ENCODE measurements around the gene TBRG1.

Gene TBRG1

DNA sequence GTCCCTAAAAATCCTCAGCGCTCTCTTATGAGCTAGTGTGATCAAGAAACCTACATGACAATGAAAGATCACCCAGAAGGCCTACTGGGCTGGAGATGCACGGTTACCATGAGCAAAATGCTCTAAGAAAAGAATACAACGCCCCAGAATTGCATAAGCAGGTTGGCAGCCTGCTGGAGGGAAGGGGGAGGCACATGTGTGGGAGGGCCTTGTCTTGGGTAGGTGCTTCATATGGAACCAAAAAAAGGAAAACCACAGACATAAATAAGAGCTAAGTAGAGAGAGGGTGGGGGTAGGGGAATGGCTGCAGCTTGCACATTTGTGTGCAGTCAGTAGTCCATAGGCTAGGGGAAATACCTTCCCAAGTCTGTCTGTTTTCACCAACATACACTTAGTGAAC lies 48.1 kb downstream of the TBRG1 start:
- TF ChIP-seq, protein P1, sequence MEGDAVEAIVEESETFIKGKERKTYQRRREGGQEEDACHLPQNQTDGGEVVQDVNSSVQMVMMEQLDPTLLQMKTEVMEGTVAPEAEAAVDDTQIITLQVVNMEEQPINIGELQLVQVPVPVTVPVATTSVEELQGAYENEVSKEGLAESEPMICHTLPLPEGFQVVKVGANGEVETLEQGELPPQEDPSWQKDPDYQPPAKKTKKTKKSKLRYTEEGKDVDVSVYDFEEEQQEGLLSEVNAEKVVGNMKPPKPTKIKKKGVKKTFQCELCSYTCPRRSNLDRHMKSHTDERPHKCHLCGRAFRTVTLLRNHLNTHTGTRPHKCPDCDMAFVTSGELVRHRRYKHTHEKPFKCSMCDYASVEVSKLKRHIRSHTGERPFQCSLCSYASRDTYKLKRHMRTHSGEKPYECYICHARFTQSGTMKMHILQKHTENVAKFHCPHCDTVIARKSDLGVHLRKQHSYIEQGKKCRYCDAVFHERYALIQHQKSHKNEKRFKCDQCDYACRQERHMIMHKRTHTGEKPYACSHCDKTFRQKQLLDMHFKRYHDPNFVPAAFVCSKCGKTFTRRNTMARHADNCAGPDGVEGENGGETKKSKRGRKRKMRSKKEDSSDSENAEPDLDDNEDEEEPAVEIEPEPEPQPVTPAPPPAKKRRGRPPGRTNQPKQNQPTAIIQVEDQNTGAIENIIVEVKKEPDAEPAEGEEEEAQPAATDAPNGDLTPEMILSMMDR (IDR thresholded peaks at IDR 0.05; ENCODE audit: insufficient read depth, missing control alignments), result no peak
- no peak for FAIRE-seq
- DNase-seq (ENCODE audit: insufficient read length, low spot score), result no peak

DNA sequence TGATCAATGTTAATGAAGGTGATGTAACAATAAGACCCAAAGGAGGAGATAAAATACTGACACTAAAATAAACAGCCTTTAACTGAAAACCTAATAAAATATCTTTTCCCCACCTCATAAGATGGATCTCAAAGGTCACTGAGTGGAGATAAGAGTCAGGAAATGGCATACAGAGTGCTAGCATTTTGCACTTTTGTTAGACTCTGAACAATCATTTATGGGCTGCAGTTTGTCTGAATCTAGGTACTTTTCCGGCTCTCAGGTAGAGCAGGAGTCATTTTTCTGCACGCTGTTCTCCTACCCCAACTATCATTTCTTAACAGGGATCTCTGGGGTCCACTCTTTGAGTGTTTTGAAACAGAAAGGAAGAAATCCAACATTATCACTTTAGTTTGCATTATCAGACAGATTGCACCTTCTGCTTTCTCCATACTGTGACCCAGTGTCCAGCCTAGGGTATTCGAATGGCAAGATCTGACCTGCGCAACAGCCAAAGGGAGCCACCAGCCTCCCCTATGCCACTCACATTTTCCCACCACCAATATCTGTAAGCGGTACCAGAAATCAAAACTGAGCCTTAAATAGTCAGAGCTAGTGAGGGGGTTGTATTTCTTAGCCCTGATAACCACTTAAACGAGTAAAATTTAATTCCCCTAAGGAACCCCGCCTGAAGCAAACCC lies 50.0 kb downstream of the TBRG1 start:
- FAIRE-seq, result no peak
- TF ChIP-seq, protein P1 (IDR thresholded peaks at IDR 0.05; ENCODE audit: insufficient read depth, missing control alignments), result no peak
- no peak for DNase-seq (ENCODE audit: insufficient read length, low spot score)

DNA sequence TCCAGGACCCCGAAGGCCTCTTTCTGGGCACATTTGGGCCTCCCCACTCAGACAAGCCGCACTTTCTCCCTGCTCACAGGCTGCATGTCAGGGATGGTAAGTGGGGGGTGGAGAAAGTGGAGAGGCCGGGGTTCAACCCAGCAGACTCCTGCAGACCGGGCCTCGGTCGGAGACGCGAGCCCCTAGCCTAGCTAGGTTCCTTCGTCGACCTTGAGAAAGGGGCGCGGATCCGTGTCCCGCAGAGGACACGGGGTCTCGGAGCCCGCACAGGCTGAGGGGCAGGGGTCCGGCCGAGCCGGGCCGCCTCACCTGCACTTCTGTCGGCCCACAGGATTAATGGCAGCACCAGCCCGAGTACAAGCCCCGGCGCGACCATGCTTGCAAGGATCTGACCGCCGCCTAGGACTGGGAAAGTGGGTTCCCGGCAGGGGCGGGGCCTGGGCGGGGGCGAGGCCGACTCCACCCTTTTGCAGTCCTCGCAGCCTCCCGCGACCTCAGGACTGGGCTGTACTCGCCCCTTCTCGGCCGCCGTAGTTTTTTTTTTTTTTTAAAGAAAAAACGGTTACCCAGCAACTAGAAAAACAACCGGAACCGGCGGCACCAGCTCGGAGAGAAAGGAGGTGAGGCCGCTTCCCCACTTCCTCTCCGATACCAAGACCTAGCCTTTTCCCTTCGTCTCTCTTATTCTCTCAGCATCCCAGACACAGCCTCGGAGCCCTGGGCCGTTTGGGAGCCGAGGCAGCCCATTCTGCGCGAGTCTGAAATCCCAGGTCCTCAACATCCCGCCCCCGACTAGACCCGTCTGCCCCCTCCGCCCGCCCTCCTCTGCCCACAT lies 50.9 kb downstream of the TBRG1 start, which contains the start of the genes SIAE and SPA17:
Gene SIAE, minus strand, starts transcription at position 407 of the 835 bp plus-strand sequence. Its CDS starts 31 bp downstream, at position 376.
Gene SPA17, plus strand, starts transcription at position 572 of the 835 bp plus-strand sequence. CDS start 1,361 bp downstream, outside the sequence.
- DNase-seq (ENCODE audit: insufficient read length, low spot score), result peak; percentile 79
- TF ChIP-seq, protein P1 (IDR thresholded peaks at IDR 0.05; ENCODE audit: insufficient read depth, missing control alignments), result no peak
- FAIRE-seq, result no peak

DNA sequence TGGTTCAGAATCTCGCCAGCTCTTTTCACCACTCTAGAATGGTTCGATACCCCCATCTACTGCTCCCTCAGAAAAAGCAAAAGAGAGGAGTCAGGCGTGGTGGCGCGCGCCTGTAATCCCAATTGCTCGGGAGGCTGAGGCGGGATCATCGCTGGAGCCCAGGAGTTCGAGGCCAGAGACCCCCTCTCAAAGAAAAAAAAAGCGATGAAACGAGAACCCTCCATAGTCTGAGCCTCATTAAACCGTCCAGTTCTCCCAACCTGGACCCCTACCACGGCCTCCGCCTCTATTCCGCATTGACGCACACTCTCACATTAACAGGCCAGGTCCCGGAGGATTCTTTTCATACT lies 51.5 kb downstream of the TBRG1 start:
- FAIRE-seq (no peak), DNase-seq (ENCODE audit: insufficient read length, low spot score) (no peak)
- TF ChIP-seq, protein P1 (IDR thresholded peaks at IDR 0.05; ENCODE audit: insufficient read depth, missing control alignments), result no peak

DNA sequence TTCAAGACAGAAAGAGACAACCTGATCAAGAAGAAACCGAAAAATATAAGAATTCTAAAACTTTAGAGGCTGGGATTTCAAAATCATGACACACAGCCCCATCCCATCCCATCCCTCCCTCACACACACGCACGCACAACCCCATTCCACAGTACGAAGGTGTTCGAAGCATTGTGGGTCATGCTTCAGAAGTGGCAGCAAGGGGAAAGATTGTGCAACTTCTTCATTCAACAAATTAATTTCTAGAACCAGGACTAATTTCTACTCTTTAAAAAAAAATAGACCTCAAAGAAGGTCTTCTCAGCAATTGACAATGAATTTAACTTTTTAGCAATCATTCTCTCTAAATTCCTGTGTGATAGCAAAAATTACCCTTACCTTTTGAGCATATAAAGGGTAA lies 51.9 kb downstream of the TBRG1 start:
- FAIRE-seq (no peak), DNase-seq (ENCODE audit: insufficient read length, low spot score) (no peak)
- TF ChIP-seq, protein P1 (IDR thresholded peaks at IDR 0.05; ENCODE audit: insufficient read depth, missing control alignments), result no peak

DNA sequence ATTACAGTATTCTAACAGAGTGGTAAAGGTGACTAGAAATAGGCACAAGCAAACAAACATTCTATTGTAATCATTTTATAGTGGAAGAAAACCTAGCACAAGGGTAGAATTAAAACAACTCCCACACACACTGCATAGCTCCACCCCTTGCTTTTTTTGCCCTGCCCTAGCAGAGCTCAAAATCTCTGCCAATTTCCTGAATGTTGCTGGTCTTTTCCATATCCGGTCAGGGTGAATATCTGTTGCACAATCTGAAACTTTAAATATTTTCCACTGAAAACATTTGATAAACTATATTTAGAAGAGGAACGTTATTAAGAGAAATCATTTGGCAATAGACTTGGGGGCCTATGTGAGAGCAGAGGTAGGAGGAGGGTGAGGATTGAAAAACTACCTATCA lies 53.7 kb downstream of the TBRG1 start:
- FAIRE-seq (no peak), DNase-seq (ENCODE audit: insufficient read length, low spot score) (no peak)
- TF ChIP-seq, protein P1 (IDR thresholded peaks at IDR 0.05; ENCODE audit: insufficient read depth, missing control alignments), result no peak

DNA sequence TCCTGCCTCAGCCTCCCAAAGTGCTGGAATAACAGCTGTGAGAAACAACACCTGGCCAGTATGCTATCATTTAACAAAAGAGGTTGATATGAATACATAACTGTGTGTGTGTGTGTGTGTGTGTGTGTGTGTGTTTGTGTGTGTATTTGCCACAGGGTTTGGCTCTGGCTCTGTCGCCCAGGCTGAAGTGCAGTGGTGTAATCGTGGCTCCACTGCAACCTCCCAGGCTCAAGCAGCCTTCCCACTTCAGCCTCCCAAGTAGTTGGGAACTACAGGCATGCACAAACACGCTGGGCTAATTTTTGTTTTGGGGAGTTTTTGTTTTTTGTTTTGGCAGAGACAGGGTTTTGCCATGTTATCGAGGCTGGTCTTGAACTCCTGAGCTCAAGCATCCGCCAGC lies 55.8 kb downstream of the TBRG1 start:
- FAIRE-seq (no peak), DNase-seq (ENCODE audit: insufficient read length, low spot score) (no peak)
- TF ChIP-seq, protein P1 (IDR thresholded peaks at IDR 0.05; ENCODE audit: insufficient read depth, missing control alignments), result no peak
